Measurements from ENCODE around the gene TICRR. TPM values are rescaled to one million over a fixed set of nuclear protein-coding genes. Genes with fewer than 3 reads are reported as not detected.
A peak's percentile ranks its signal among the peaks of the same experiment; 100 is the strongest.

The TICRR gene
- total and polyA plus RNA-seq, 2 experiments from 2014 or later: 0.91 to 2.3 TPM

- Histone ChIP-seq H2AFZ (no peak overlapping the region), H3K9me3 (ENCODE audit: low read depth) (no peaks in the 10 kb centered on the region), H3K9me2 (replicated peaks; ENCODE audit: insufficient read depth) (no peaks in the 10 kb centered on the region), H3K4me2 (no peak overlapping the region), H3K4me1 (ENCODE audit: insufficient read depth) (no peaks in the 10 kb centered on the region), H3K36me3 (replicated peaks; ENCODE audit: insufficient read depth, low read depth) (no peaks in the 10 kb centered on the region), H4K20me1 (ENCODE audit: insufficient read depth, poor library complexity, severe bottlenecking) (no peaks in the 10 kb centered on the region), H3K4me3 (no peak overlapping the region), H3K79me2 (no peaks in the 10 kb centered on the region), H3K27ac (no peak overlapping the region), H3K27me3 (no peaks in the 10 kb centered on the region)
- TF ChIP-seq EZH2phosphoT487 (IDR thresholded peaks at IDR 0.05; ENCODE audit: low read depth, severe bottlenecking, unreplicated experiment): no peak
- no peak for TF ChIP-seq CTCF (IDR thresholded peaks at IDR 0.05; ENCODE audit: poor library complexity)
- TF ChIP-seq EZH2 (IDR thresholded peaks at IDR 0.05; ENCODE audit: borderline replicate concordance): no peak
- 94% methylated on average over 22 of the region's 22 CpGs for WGBS (ENCODE audit: low lambda C conversion rate, missing lambda C conversion rate)
- no peak for DNase-seq (ENCODE audit: low spot score)
Observed at GRCh38 chr15:89646416-89647141, 71.3 kb downstream of the TICRR start.

GRCh38 chr15:89647191-89647851 lies 72.1 kb downstream of the TICRR start:
- H2AFZ ChIP-seq: no peak overlapping the region
- TF ChIP-seq CTCF (IDR thresholded peaks at IDR 0.05; ENCODE audit: poor library complexity) (peak; percentile 71), EZH2 (IDR thresholded peaks at IDR 0.05; ENCODE audit: borderline replicate concordance) (no peak), EZH2phosphoT487 (IDR thresholded peaks at IDR 0.05; ENCODE audit: low read depth, severe bottlenecking, unreplicated experiment) (no peak)
- no peaks in the 10 kb centered on the region for H3K9me3 ChIP-seq (ENCODE audit: low read depth)
- no peaks in the 10 kb centered on the region for H3K9me2 ChIP-seq (replicated peaks; ENCODE audit: insufficient read depth)
- peak overlapping the region; percentile 65 for H3K4me2 ChIP-seq
- H3K36me3 ChIP-seq (replicated peaks; ENCODE audit: insufficient read depth, low read depth): no peaks in the 10 kb centered on the region
- H3K27ac ChIP-seq: no peak overlapping the region
- 60% methylated on average over 25 of the region's 25 CpGs for WGBS (ENCODE audit: low lambda C conversion rate, missing lambda C conversion rate)
- H3K4me3 ChIP-seq: no peak overlapping the region
- H3K79me2 ChIP-seq: no peaks in the 10 kb centered on the region
- no peaks in the 10 kb centered on the region for H3K4me1 ChIP-seq (ENCODE audit: insufficient read depth)
- H4K20me1 ChIP-seq (ENCODE audit: insufficient read depth, poor library complexity, severe bottlenecking): no peaks in the 10 kb centered on the region
- H3K27me3 ChIP-seq: no peaks in the 10 kb centered on the region
- DNase-seq (ENCODE audit: low spot score): peak; percentile 79

GRCh38 chr15:89648106-89649012 lies 73.1 kb downstream of the TICRR start:
- H3K79me2 ChIP-seq: peaks cover 2% of the 10 kb centered on the region
- H3K9me3 ChIP-seq (ENCODE audit: low read depth): no peaks in the 10 kb centered on the region
- DNase-seq (ENCODE audit: low spot score): no peak
- H3K27ac ChIP-seq: no peak overlapping the region
- WGBS (ENCODE audit: low lambda C conversion rate, missing lambda C conversion rate): 98% methylated on average over 83 of the region's 102 CpGs
- H3K4me3 ChIP-seq: no peak overlapping the region
- H2AFZ ChIP-seq: no peak overlapping the region
- H3K4me2 ChIP-seq: no peak overlapping the region
- no peaks in the 10 kb centered on the region for H3K9me2 ChIP-seq (replicated peaks; ENCODE audit: insufficient read depth)
- H4K20me1 ChIP-seq (ENCODE audit: insufficient read depth, poor library complexity, severe bottlenecking): no peaks in the 10 kb centered on the region
- TF ChIP-seq CTCF (IDR thresholded peaks at IDR 0.05; ENCODE audit: poor library complexity) (no peak), EZH2phosphoT487 (IDR thresholded peaks at IDR 0.05; ENCODE audit: low read depth, severe bottlenecking, unreplicated experiment) (no peak)
- no peaks in the 10 kb centered on the region for H3K27me3 ChIP-seq
- no peaks in the 10 kb centered on the region for H3K36me3 ChIP-seq (replicated peaks; ENCODE audit: insufficient read depth, low read depth)
- H3K4me1 ChIP-seq (ENCODE audit: insufficient read depth): no peaks in the 10 kb centered on the region

All from hepatocyte (in vitro differentiated cells).